Skeletal muscle satellite cell (primary cell): ENCODE measurements around the gene SYT1.
"Not testable (repeated sequence)": the region's sequence is repeated elsewhere in the genome, so short reads cannot be mapped to it uniquely, and the experiment has no call there.

ENCODE experiments used
- H3K27me3 ChIP-seq: 2 replicates; pipeline ENCODE4 v1.7.0; 2013; ENCODE audit warnings: low read length; ENCODE audit not compliant: control insufficient read depth, insufficient read depth
- H3K36me3 ChIP-seq: 2 replicates; pipeline ENCODE4 v1.7.0; 2013; ENCODE audit warnings: mild to moderate bottlenecking, control low read depth, low read length; ENCODE audit not compliant: insufficient read depth
- H3K4me1 ChIP-seq: 2 replicates; pipeline ENCODE4 v1.7.0; 2013; ENCODE audit warnings: low read length; ENCODE audit not compliant: control insufficient read depth, insufficient read depth
- H3K4me2 ChIP-seq: 2 replicates; pipeline ENCODE4 v1.7.0; 2013; ENCODE audit warnings: mild to moderate bottlenecking, low read length
- H3K4me3 ChIP-seq: 2 replicates; pipeline ENCODE4 v1.7.0; 2013; ENCODE audit warnings: low read length
- H3K9ac ChIP-seq: 2 replicates; pipeline ENCODE4 v1.7.0; 2013; ENCODE audit warnings: mild to moderate bottlenecking, low read depth, low read length, moderate library complexity
- H3K9me3 ChIP-seq: replicated peaks from 2 replicates; pipeline ENCODE4 v1.7.0; 2013; ENCODE audit warnings: mild to moderate bottlenecking, control low read depth, low read length

Gene SYT1

GRCh38 chr12:79191391-79191790 is 326.8 kb downstream of the SYT1 start:
- no peak overlapping the region for H3K9ac ChIP-seq
- H3K4me3 ChIP-seq = no peak overlapping the region
- H3K4me2 ChIP-seq = no peak overlapping the region
- H3K4me1 ChIP-seq = no peaks in the 10 kb centered on the region
- H3K36me3 ChIP-seq = no peaks in the 10 kb centered on the region
- H3K27me3 ChIP-seq = no peaks in the 10 kb centered on the region
- no peaks in the 10 kb centered on the region for H3K9me3 ChIP-seq

DNA sequence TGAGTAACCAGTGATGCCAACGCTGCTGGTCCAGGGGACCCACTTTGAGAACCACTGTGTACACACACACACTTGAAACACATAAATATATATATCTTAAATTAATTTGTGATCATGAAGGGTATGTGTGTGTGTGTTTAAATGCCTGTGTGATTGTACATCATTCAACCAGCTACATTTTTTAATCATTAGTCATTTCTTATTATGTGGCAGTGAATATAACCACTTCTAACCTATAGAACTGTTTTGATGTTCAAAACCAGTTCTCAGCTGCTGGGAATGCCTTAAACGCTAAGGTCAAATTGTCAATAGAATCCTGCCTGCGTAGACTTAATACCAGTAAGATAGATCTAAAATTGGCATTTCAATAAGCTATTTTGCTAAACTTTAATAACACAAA is 330.0 kb downstream of the SYT1 start:
- H3K4me2 ChIP-seq = no peak overlapping the region
- no peak overlapping the region for H3K9ac ChIP-seq
- H3K4me3 ChIP-seq = no peak overlapping the region
- H3K27me3 ChIP-seq = no peaks in the 10 kb centered on the region
- H3K9me3 ChIP-seq = no peaks in the 10 kb centered on the region
- H3K4me1 ChIP-seq = no peaks in the 10 kb centered on the region
- H3K36me3 ChIP-seq = no peaks in the 10 kb centered on the region

GRCh38 chr12:79199166-79199565 is 334.6 kb downstream of the SYT1 start:
- Histone ChIP-seq H3K4me2 (no peak overlapping the region), H3K36me3 (no peaks in the 10 kb centered on the region), H3K9ac (no peak overlapping the region), H3K9me3 (no peaks in the 10 kb centered on the region), H3K27me3 (no peaks in the 10 kb centered on the region), H3K4me3 (no peak overlapping the region), H3K4me1 (no peaks in the 10 kb centered on the region)

GRCh38 chr12:79200176-79200575 is 335.6 kb downstream of the SYT1 start:
- H3K4me3 ChIP-seq = no peak overlapping the region
- no peaks in the 10 kb centered on the region for H3K9me3 ChIP-seq
- no peaks in the 10 kb centered on the region for H3K36me3 ChIP-seq
- H3K27me3 ChIP-seq = no peaks in the 10 kb centered on the region
- no peaks in the 10 kb centered on the region for H3K4me1 ChIP-seq
- no peak overlapping the region for H3K9ac ChIP-seq
- H3K4me2 ChIP-seq = no peak overlapping the region

DNA sequence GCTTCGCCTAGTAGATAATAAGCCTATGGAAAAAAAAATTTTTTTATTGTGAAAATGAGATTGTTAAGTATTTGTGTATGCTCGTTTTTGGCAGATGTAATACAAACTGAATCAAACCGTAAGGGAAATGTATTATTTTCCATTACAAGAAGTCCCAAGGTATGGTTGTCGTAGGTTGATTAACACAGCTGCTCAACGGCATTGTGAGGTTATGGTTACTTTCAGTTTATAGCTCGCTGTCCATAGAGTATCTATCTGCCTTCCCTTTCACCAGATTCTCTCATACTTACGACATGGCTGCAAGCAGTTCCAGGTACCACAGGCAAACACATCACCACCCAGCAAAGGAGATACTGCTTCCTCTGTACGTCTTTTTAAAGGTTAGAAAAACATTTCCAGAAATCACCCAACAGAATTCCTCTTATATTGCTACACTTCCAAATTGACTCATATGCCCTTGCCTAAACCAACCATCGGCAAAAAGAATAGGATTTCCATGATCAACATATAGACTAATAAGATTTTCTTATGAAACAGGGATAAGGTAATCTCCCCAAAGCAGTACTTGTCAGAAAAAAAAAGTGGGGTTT is 338.6 kb downstream of the SYT1 start:
- Histone ChIP-seq H3K9ac (no peak overlapping the region), H3K27me3 (no peaks in the 10 kb centered on the region), H3K36me3 (no peaks in the 10 kb centered on the region), H3K4me3 (no peak overlapping the region), H3K4me1 (no peaks in the 10 kb centered on the region), H3K4me2 (no peak overlapping the region), H3K9me3 (no peaks in the 10 kb centered on the region)

GRCh38 chr12:79206871-79207270 is 342.3 kb downstream of the SYT1 start:
- Histone ChIP-seq H3K36me3 (no peaks in the 10 kb centered on the region), H3K27me3 (no peaks in the 10 kb centered on the region), H3K4me2 (no peak overlapping the region), H3K4me1 (no peaks in the 10 kb centered on the region), H3K4me3 (no peak overlapping the region), H3K9me3 (no peaks in the 10 kb centered on the region), H3K9ac (no peak overlapping the region)

DNA sequence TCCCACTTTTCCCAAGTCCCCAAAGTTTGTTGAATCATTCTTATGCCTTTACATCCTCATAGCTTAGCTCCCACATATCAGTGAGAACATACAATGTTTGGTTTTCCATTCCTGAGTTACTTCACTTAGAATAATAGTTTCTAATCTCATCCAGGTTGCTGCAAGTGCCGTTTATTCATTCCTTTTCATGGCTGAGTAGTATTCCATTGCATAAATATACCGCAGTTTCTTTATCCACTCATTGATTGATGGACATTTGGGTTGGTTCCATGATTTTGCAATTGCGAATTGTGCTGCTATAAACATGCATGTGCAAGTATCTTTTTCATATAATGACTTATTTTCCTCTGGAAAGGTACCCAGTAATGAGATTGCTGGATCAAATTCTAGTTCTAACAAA is 345.8 kb downstream of the SYT1 start:
- H3K36me3 ChIP-seq = not testable (repeated sequence)

GRCh38 chr12:79217306-79217705 is 352.7 kb downstream of the SYT1 start:
- no peaks in the 10 kb centered on the region for H3K9me3 ChIP-seq
- no peaks in the 10 kb centered on the region for H3K36me3 ChIP-seq

More for the DNA sequence above, 345.8 kb downstream of the SYT1 start:
- H3K4me1 ChIP-seq, H3K9ac ChIP-seq, H3K4me3 ChIP-seq, H3K4me2 ChIP-seq, H3K27me3 ChIP-seq, H3K9me3 ChIP-seq: not testable (repeated sequence)

GRCh38 chr12:79223210-79223609 is 358.6 kb downstream of the SYT1 start:
- Histone ChIP-seq H3K36me3 (no peaks in the 10 kb centered on the region), H3K9ac (no peak overlapping the region), H3K27me3 (no peaks in the 10 kb centered on the region), H3K9me3 (no peaks in the 10 kb centered on the region), H3K4me2 (no peak overlapping the region), H3K4me1 (no peaks in the 10 kb centered on the region), H3K4me3 (no peak overlapping the region)

More at GRCh38 chr12:79217306-79217705, 352.7 kb downstream of the SYT1 start:
- no peak overlapping the region for H3K4me3 ChIP-seq
- H3K4me1 ChIP-seq = no peaks in the 10 kb centered on the region
- H3K4me2 ChIP-seq = no peak overlapping the region
- no peaks in the 10 kb centered on the region for H3K27me3 ChIP-seq
- H3K9ac ChIP-seq = no peak overlapping the region

- Histone ChIP-seq H3K27me3 (no peaks in the 10 kb centered on the region), H3K4me3 (no peak overlapping the region), H3K9me3 (no peaks in the 10 kb centered on the region)
Measured at GRCh38 chr12:79223761-79224160, 359.2 kb downstream of the SYT1 start.

GRCh38 chr12:79227091-79227490 is 362.5 kb downstream of the SYT1 start:
- no peaks in the 10 kb centered on the region for H3K4me1 ChIP-seq
- H3K4me3 ChIP-seq = no peak overlapping the region
- no peaks in the 10 kb centered on the region for H3K36me3 ChIP-seq
- no peak overlapping the region for H3K9ac ChIP-seq
- H3K27me3 ChIP-seq = no peaks in the 10 kb centered on the region
- no peaks in the 10 kb centered on the region for H3K9me3 ChIP-seq
- no peak overlapping the region for H3K4me2 ChIP-seq

More at GRCh38 chr12:79223761-79224160, 359.2 kb downstream of the SYT1 start:
- Histone ChIP-seq H3K4me1 (no peaks in the 10 kb centered on the region), H3K4me2 (no peak overlapping the region), H3K9ac (no peak overlapping the region), H3K36me3 (no peaks in the 10 kb centered on the region)

DNA sequence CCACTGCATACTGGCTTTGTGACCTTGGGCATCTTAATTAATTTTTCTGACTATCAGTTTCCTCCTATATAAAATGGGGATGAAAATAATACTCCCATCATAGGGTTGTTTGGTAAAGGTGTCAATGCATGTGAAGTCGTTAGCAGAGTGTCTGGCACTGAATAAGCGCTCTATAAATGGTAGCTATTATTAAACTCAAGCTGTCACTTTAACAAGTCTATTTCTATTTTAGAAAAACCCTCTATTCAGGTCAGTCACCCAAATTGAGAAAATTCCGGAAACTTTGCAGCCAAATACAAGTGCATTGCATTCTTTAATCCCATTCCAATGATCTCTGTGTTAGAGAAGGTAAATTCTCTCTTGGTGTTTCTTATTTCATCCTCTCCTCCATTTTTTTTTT is 363.1 kb downstream of the SYT1 start:
- H3K4me1 ChIP-seq = no peaks in the 10 kb centered on the region
- no peaks in the 10 kb centered on the region for H3K36me3 ChIP-seq
- no peak overlapping the region for H3K4me2 ChIP-seq
- H3K27me3 ChIP-seq = no peaks in the 10 kb centered on the region
- H3K4me3 ChIP-seq = no peak overlapping the region
- no peak overlapping the region for H3K9ac ChIP-seq
- no peaks in the 10 kb centered on the region for H3K9me3 ChIP-seq
